GM19438 (cell line): ENCODE results near the gene GPAT3.
"Not testable (repeated sequence)": the region's sequence is repeated elsewhere in the genome, so short reads cannot be mapped to it uniquely, and the experiment has no call there.

Source experiments
- ATAC-seq: cut with Tn5 transposase; IDR thresholded peaks from one replicate; pipeline ENCODE4 v1.9.1; 2021; ENCODE audit warnings: low read depth; ENCODE audit not compliant: unreplicated experiment

The GPAT3 gene

GRCh38 chr4:83548151-83548905, 12.4 kb downstream of the GPAT3 start:
- peak; percentile 71 for ATAC-seq

GRCh38 chr4:83552083-83552482, 16.2 kb downstream of the GPAT3 start:
- no peak for ATAC-seq

- peak; percentile 61 for ATAC-seq
These were observed 17.0 kb downstream of the GPAT3 start for GRCh38 chr4:83552924-83553323.

- no peak for ATAC-seq
These were observed 20.2 kb downstream of the GPAT3 start for GRCh38 chr4:83556006-83556707.

- ATAC-seq: no peak
These were observed 20.9 kb downstream of the GPAT3 start for GRCh38 chr4:83556816-83557215.

GRCh38 chr4:83558059-83558653, 22.2 kb downstream of the GPAT3 start:
- no peak for ATAC-seq

GRCh38 chr4:83558680-83559079, 22.8 kb downstream of the GPAT3 start:
- ATAC-seq: no peak

- ATAC-seq: no peak
These were observed 24.6 kb downstream of the GPAT3 start for GRCh38 chr4:83560523-83560922.

- ATAC-seq: no peak
These were observed 25.5 kb downstream of the GPAT3 start for GRCh38 chr4:83561381-83561780.

- ATAC-seq: no peak
These were observed 28.1 kb downstream of the GPAT3 start for GRCh38 chr4:83563998-83564397.

GRCh38 chr4:83568062-83568461, 32.2 kb downstream of the GPAT3 start:
- no peak for ATAC-seq

GRCh38 chr4:83569429-83569828, 33.5 kb downstream of the GPAT3 start:
- ATAC-seq: no peak

GRCh38 chr4:83569987-83570386, 34.1 kb downstream of the GPAT3 start:
- peak; percentile 86 for ATAC-seq

- ATAC-seq: no peak
These were observed 36.9 kb downstream of the GPAT3 start for GRCh38 chr4:83572848-83573247.

GRCh38 chr4:83574247-83574646, 38.3 kb downstream of the GPAT3 start:
- ATAC-seq: no peak

- not testable (repeated sequence) for ATAC-seq
These were observed 40.3 kb downstream of the GPAT3 start for GRCh38 chr4:83576237-83576636.

GRCh38 chr4:83581411-83582288, 45.7 kb downstream of the GPAT3 start:
- peak; percentile 84 for ATAC-seq

- peak; percentile 60 for ATAC-seq
These were observed 46.4 kb downstream of the GPAT3 start for GRCh38 chr4:83582289-83582785.

- ATAC-seq: no peak
These were observed 50.1 kb downstream of the GPAT3 start for GRCh38 chr4:83585982-83586508.

- ATAC-seq: no peak
These were observed 53.4 kb downstream of the GPAT3 start for GRCh38 chr4:83589279-83589678.
